ENCODE measurements around the gene OTOA.
"Not testable (repeated sequence)": the region's sequence is repeated elsewhere in the genome, so short reads cannot be mapped to it uniquely, and the experiment has no call there.

Gene OTOA

GRCh38 chr16:21663889-21664647, at the start of gene OTOA:
Gene OTOA, plus strand, starts transcription at chr16:21663968. Its CDS starts 14,547 bp downstream, at chr16:21678515.
- no peak for DNase-seq

GRCh38 chr16:21614896-21615295, 48.9 kb upstream of the OTOA start:
- no peak for DNase-seq

- DNase-seq = no peak
Observed at GRCh38 chr16:21617607-21618006, 46.2 kb upstream of the OTOA start.

- DNase-seq = no peak
Observed at GRCh38 chr16:21618281-21618680, 45.5 kb upstream of the OTOA start.

GRCh38 chr16:21619765-21620425, 43.9 kb upstream of the OTOA start:
- no peak for DNase-seq

GRCh38 chr16:21620592-21620991, 43.2 kb upstream of the OTOA start:
- no peak for DNase-seq

- no peak for DNase-seq
Observed at GRCh38 chr16:21622545-21622944, 41.2 kb upstream of the OTOA start.

GRCh38 chr16:21625026-21625425, 38.7 kb upstream of the OTOA start:
- DNase-seq = no peak

- DNase-seq = peak in 12 of 56 donors; percentile 5 to 31 (median 21)
Observed at GRCh38 chr16:21626659-21627277, 37.0 kb upstream of the OTOA start.

GRCh38 chr16:21628121-21628726, 35.5 kb upstream of the OTOA start:
- DNase-seq = no peak

GRCh38 chr16:21628772-21629171, 35.0 kb upstream of the OTOA start:
- no peak for DNase-seq

GRCh38 chr16:21629616-21630539, 33.9 kb upstream of the OTOA start:
- DNase-seq = not testable (repeated sequence)

GRCh38 chr16:21630866-21631265, 32.9 kb upstream of the OTOA start:
- DNase-seq = not testable (repeated sequence)

- not testable (repeated sequence) for DNase-seq
Observed at GRCh38 chr16:21631376-21631775, 32.4 kb upstream of the OTOA start.

- DNase-seq = not testable (repeated sequence)
Observed at GRCh38 chr16:21631951-21632575, 31.7 kb upstream of the OTOA start.

GRCh38 chr16:21634216-21634615, 29.6 kb upstream of the OTOA start:
- no peak for DNase-seq

GRCh38 chr16:21635694-21636093, 28.1 kb upstream of the OTOA start:
- not testable (repeated sequence) for DNase-seq

- DNase-seq = no peak
Observed at GRCh38 chr16:21637032-21637968, 26.5 kb upstream of the OTOA start.

GRCh38 chr16:21638573-21638975, 25.2 kb upstream of the OTOA start:
- DNase-seq = no peak

All from amygdala (tissue), 56 donors.